Epithelial cell of proximal tubule (primary cell): ENCODE measurements around the gene ENAH. TPM values are rescaled to one million over a fixed set of nuclear protein-coding genes. Genes with fewer than 3 reads are reported as not detected.
"Not testable (repeated sequence)": the region's sequence is repeated elsewhere in the genome, so short reads cannot be mapped to it uniquely, and the experiment has no call there.

ENCODE experiments used
- DNase-seq: peaks from one replicate; pipeline ENCODE4 v3.0.0-alpha.2; 2011; ENCODE audit warnings: low read depth
- H3K4me3 ChIP-seq: 2 replicates; pipeline ENCODE4 v1.5.1; 2011; ENCODE audit warnings: low read depth, mild to moderate bottlenecking, low read length
- total RNA-seq: library from RNA; depleted of rRNA; stranded (reverse); fragments of >200 nt; gene quantifications from 2 replicates; pipeline ENCODE4 v1.2.3, GENCODE V29; 2015
- TF ChIP-seq, protein P1 (sequence below): conservative IDR thresholded peaks from 2 replicates; pipeline ENCODE4 v1.5.1; 2012; ENCODE audit warnings: low read depth, mild to moderate bottlenecking, low read length

ENAH gene
- total RNA-seq, 1 donor from 2014 or later, result 37.7 TPM

DNA sequence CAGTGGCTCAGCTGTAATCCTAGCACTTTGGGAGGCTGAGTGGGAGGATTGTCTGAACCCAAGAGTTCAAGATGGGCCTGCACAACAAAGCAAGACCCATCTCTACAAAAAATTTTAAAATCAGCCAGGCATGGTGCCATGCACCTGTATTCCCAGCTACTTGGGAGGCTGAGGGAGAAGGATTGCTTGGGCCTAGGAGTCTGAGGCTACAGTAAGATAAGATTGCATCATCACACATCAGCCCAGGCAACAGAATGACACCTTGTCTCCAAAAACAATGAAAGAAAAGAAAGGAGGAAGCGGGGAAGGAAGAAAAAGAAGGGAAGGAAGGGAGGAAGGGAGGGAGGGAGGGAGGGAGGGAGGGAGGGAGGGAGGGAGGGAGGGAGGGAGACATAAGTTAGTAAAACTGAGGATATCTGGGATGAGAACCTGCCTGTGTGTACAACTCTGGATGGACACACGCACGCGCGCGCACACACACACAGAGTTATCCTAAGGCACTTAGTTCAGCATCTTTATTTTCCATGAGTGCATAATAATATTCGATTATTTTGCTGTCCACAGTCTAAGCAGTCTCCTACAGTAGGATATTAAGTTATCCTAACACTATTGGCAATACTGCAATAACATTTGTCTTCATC lies 132.2 kb downstream of the ENAH start:
- DNase-seq, result no peak
- TF ChIP-seq, protein P1, sequence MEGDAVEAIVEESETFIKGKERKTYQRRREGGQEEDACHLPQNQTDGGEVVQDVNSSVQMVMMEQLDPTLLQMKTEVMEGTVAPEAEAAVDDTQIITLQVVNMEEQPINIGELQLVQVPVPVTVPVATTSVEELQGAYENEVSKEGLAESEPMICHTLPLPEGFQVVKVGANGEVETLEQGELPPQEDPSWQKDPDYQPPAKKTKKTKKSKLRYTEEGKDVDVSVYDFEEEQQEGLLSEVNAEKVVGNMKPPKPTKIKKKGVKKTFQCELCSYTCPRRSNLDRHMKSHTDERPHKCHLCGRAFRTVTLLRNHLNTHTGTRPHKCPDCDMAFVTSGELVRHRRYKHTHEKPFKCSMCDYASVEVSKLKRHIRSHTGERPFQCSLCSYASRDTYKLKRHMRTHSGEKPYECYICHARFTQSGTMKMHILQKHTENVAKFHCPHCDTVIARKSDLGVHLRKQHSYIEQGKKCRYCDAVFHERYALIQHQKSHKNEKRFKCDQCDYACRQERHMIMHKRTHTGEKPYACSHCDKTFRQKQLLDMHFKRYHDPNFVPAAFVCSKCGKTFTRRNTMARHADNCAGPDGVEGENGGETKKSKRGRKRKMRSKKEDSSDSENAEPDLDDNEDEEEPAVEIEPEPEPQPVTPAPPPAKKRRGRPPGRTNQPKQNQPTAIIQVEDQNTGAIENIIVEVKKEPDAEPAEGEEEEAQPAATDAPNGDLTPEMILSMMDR, result no peak
- no peak overlapping the region for H3K4me3 ChIP-seq

DNA sequence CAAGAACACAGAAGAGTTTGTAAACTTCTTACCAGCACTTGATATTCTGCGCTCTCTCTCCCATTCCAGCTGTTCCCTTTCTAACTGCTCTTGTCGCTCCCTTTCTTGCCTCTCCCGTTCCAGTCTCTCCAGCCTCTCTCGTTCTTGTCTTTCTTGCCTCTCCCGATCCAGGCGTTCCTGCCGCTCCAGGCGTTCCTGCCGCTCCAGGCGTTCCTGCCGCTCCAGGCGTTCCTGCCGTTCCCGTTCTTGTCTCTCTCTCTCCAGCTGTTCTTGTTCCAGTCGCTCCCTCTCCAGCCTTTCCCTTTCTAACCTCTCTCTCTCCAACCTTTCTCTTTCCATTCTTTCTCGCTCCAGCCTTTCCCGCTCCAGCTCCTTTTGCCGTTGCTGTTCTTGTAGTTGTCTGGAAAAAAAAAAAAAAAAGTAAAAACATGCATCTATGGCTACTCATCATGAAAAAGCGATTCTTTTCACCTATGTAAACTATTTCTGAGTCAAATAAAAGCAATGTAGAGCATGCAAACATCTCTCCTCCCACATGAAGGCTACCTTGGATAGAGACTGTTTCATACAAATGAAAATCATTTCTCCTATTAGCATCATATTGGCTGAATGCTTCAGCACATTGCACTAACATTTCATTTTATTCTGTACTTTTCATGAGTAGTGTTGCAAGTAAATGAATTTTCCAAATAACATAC lies 133.6 kb downstream of the ENAH start:
- TF ChIP-seq, protein P1, result no peak
- no peak overlapping the region for H3K4me3 ChIP-seq
- DNase-seq, result no peak

DNA sequence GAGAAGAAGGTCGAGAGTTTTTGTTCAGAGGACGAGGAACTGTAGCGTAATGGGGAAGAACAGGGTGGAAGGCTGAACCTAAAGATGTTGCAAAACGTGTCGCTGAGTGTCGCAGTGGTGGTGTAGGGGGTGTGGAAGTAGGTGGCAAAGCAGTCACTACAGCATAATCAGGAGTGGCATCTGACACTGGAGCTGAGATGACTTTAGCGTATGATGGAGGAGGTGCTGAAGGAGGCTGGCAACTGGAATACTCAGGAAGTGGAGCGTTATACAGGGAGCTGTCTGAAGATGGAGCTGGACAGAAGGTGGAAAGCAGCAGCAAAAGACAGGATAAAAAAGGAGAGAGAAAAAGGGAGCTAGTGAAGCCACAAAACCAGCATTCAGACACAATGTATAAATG lies 135.2 kb downstream of the ENAH start:
- no peak for DNase-seq
- TF ChIP-seq, protein P1, result peak; percentile 7
- no peak overlapping the region for H3K4me3 ChIP-seq

DNA sequence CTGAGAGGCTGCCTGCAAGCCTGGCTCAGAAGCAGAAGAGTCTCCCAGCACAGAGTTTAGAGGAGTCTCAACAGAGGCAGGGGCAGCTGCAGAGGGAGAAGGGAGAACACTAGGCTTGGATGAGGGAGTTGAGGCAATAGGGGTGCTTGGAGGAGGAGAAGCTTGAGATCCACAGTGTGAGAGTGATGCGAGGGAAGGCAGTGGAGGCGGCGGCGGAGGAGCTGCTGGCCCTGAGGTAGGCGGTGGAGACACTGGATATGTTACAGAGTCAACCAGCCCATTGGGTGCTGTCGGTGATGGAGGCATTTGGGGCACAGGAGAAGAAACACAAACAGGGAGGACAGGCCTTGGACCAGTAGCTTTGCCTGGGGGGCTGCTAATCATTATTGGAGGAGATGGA lies 135.7 kb downstream of the ENAH start:
- H3K4me3 ChIP-seq, result no peak overlapping the region
- DNase-seq, result no peak
- TF ChIP-seq, protein P1, result no peak

DNA sequence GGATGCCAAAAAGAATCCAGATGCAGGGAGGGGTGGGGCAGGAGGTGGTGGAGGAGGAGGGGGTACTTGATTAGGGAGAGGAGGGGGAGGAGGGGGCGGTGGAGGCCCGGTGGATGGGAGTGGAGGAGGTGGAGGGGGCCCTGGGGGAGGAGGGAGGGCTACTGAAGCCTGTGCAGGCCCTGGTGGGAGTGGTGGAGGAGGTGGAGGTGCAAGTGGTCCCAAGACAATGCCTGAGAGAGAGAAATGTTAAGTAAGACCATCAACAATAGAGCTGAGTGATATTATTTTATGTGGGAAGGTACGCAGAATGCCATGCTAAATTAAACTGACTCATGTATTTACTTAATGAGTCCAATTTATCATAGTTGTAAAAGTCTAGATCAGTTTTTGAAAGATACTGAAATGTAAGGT lies 138.2 kb downstream of the ENAH start:
- TF ChIP-seq, protein P1, result no peak
- H3K4me3 ChIP-seq, result no peak overlapping the region
- DNase-seq, result no peak

DNA sequence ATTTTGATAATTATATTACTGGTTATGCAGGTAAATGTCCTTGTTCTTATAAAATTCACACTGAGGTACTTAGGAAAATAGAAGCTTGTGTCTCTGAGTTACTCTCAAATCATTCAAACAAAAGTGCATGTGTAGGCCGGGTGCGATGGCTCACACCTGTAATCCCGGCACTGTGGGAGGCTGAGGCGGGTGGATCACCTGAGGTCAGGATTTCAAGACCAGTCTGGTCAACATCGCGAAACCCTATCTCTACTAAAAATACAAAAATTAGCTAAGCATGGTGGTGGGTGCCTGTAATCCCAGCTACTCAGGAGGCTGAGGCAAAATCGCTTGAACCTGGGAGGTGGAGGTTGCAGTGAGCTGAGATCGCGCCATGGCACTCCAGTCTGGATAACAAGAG lies 139.3 kb downstream of the ENAH start:
- not testable (repeated sequence) for H3K4me3 ChIP-seq, DNase-seq

DNA sequence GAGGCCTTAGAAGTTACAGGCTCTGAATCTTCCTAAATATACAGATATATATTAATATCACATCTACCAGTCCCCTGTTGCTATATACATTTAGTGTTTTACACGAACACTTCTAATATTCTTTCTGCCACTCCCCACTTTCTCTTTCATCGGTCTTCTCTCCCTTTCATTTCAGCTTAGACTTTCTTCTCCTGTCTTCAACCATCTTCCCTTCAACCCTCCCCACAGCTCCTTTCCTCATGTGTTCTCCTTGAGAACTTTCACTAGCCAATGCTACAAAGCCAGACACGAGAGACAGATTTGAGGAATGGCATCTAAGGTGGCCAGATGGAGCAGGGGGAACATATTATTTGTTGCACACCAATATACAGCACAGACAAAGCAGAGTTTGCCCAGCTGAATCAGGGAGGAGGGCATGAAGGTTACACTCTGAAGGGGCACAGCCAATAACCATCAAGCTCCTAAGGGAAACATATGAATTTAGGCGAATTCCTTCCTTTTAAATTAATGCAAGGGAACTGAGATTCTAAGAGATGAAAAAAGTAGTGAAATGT lies 141.0 kb downstream of the ENAH start:
- DNase-seq, result no peak
- H3K4me3 ChIP-seq, result no peak overlapping the region
- TF ChIP-seq, protein P1, result no peak

DNA sequence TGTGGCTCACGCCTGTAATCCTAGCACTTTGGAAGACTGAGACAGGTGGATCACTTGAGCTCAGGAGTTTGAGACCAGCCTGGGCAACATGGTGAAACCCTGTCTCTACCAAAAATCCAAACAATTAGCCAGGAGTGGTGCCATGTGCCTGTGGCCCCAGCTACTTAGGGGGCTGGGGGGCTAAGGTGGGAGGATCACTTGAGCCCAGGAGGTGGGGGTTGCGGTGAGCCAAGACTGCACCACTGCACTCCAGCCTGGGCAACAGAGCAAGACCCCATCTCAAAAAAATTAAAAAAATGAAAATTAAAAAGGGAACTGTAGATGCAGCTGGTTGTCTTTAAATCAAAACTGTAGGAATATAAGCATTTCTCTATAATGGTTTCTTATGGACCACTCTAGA lies 142.2 kb downstream of the ENAH start:
- not testable (repeated sequence) for H3K4me3 ChIP-seq, DNase-seq
